ENCODE data around the gene FAM200C. TPM values are rescaled to one million over a fixed set of nuclear protein-coding genes. Genes with fewer than 3 reads are reported as not detected.

Gene FAM200C
- polyA plus RNA-seq, 1 experiment: 1.6 TPM

DNA sequence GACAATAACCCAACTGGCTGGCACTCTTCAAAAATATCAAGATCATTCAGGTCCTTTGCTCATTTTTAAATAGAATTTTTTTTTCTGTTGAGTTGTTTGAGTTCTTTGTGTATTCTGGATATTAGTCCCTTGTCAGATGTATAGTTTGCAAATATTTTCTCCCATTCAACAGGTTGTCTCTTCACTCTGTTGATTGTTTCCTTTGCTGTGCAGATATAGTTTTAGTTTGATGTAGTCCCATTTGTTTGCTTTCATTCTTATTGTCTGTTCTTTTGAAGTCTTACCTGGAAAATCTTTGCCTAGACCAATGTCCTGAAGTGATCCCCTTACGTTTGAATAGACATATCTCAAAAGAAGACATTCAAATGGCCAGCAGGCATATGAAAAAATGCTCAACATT, 44.6 kb upstream of the FAM200C start:
- Histone ChIP-seq H3K27me3 (ENCODE audit: control insufficient read depth, insufficient read depth, low read length) (peaks cover 3% of the 10 kb centered on the region; the same call in 1 of the 2 replicates), H3K36me3 (ENCODE audit: control insufficient read depth, insufficient read depth, low read length) (no peaks in the 10 kb centered on the region), H3K4me3 (ENCODE audit: low read depth, low read length) (no peak overlapping the region)
- no peak for DNase-seq (ENCODE audit: low read depth)
- POLR2A ChIA-PET: no interaction called here
- CTCF ChIA-PET: no interaction called here
- TF ChIP-seq, protein P1, sequence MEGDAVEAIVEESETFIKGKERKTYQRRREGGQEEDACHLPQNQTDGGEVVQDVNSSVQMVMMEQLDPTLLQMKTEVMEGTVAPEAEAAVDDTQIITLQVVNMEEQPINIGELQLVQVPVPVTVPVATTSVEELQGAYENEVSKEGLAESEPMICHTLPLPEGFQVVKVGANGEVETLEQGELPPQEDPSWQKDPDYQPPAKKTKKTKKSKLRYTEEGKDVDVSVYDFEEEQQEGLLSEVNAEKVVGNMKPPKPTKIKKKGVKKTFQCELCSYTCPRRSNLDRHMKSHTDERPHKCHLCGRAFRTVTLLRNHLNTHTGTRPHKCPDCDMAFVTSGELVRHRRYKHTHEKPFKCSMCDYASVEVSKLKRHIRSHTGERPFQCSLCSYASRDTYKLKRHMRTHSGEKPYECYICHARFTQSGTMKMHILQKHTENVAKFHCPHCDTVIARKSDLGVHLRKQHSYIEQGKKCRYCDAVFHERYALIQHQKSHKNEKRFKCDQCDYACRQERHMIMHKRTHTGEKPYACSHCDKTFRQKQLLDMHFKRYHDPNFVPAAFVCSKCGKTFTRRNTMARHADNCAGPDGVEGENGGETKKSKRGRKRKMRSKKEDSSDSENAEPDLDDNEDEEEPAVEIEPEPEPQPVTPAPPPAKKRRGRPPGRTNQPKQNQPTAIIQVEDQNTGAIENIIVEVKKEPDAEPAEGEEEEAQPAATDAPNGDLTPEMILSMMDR (IDR thresholded peaks at IDR 0.05; ENCODE audit: insufficient read depth, low read depth, low read length): no peak

DNA sequence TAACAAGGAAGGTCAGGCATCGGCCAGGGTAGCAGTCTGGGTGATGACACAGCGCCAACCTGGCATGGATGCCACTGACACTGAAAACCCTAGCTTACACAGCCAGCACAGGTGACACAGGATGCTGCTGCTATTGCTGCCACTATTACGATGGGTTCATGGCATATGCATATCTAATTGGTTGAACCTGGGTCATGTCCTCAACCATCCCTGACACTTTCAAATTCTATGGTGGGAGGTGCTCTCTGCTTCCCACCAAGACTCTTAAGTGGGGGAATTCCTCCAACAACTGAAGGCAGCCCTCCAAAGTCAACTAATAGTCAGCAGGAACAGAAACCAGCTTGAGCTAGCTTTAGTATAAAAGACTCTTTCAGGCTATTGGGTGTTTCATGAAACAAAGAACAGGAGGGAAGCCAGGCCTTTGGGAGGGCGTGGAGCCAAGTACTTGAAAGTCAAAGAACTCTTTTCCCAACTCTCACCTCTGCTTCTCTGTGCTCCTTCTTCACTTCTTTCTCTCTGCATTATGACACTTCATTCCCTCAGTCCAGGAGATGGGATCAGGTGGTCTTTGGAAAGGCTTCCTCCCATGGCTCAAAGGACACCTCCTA, 43.1 kb upstream of the FAM200C start:
- ChIA-PET POLR2A (no interaction called here), CTCF (interaction anchor here (5.9 kb wide), 1 partner anchor 17 kb away, joined by 108 read pairs; the partner anchor contains the start of gene PTTG1)
- no peak for DNase-seq (ENCODE audit: low read depth)
- Histone ChIP-seq H3K36me3 (ENCODE audit: control insufficient read depth, insufficient read depth, low read length) (no peaks in the 10 kb centered on the region), H3K4me3 (ENCODE audit: low read depth, low read length) (no peak overlapping the region), H3K27me3 (ENCODE audit: control insufficient read depth, insufficient read depth, low read length) (peaks cover 3% of the 10 kb centered on the region; the same call in 1 of the 2 replicates)
- TF ChIP-seq, protein P1 (IDR thresholded peaks at IDR 0.05; ENCODE audit: insufficient read depth, low read depth, low read length): no peak

DNA sequence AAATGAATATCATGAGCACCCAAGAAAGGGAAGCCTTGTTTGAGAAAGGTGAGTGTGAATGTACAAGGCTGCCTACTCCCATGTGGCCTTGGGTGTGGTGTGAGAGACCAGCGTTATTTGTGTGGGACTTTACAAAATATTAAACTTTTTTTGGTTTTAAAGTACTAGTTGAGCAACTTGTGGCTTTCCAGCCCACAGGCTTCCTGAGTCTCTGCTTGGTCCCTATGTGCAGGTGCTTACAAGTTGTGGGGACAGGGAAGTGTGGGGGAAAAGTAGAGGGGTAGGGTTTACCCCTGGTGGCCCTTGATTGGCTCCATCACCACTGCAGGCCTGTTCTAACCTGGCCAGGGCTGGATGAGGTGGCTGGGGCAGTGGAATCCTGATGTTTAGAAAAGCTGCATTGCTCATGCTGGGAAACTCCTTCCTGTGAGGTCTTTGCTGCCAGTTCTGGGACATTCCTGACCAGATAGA, 41.5 kb upstream of the FAM200C start:
- DNase-seq (ENCODE audit: low read depth): no peak
- Histone ChIP-seq H3K27me3 (ENCODE audit: control insufficient read depth, insufficient read depth, low read length) (peaks cover 3% of the 10 kb centered on the region; the same call in 1 of the 2 replicates), H3K4me3 (ENCODE audit: low read depth, low read length) (no peak overlapping the region), H3K36me3 (ENCODE audit: control insufficient read depth, insufficient read depth, low read length) (no peaks in the 10 kb centered on the region)
- POLR2A ChIA-PET: no interaction called here
- TF ChIP-seq, protein P1 (IDR thresholded peaks at IDR 0.05; ENCODE audit: insufficient read depth, low read depth, low read length): no peak
- CTCF ChIA-PET: interaction anchor here (0.9 to 5.9 kb wide), 5 partner anchors 12 to 67 kb away, joined by 3 to 108 read pairs (median 33); partner anchors contain the start of gene PTTG1

DNA sequence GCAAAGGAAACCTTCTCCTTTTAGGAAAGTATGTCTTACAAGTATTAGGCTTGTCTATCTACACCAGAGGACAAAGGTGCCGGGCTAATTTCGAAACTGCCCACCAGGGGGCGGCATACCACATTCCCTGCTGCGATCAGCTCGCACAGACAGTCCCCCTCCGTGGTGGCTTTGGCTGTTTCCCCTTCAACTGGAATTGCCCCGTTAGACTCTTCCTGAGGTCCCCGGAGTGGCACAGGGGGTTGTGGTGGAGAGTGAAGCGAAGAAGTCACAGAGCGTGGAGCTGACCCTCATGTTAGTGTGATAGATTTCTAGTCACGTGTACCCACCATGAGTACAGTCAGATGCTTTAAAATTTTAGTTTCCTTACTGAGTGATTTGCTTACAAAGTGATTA, 39.3 kb upstream of the FAM200C start:
- ChIA-PET CTCF (interaction anchor here (0.6 to 5.9 kb wide), 18 partner anchors 9 to 1087 kb away, joined by 3 to 108 read pairs (median 14); partner anchors contain the start of genes PTTG1 and SLU7), POLR2A (no interaction called here)
- TF ChIP-seq, protein P1 (IDR thresholded peaks at IDR 0.05; ENCODE audit: insufficient read depth, low read depth, low read length): peak; percentile 93

DNA sequence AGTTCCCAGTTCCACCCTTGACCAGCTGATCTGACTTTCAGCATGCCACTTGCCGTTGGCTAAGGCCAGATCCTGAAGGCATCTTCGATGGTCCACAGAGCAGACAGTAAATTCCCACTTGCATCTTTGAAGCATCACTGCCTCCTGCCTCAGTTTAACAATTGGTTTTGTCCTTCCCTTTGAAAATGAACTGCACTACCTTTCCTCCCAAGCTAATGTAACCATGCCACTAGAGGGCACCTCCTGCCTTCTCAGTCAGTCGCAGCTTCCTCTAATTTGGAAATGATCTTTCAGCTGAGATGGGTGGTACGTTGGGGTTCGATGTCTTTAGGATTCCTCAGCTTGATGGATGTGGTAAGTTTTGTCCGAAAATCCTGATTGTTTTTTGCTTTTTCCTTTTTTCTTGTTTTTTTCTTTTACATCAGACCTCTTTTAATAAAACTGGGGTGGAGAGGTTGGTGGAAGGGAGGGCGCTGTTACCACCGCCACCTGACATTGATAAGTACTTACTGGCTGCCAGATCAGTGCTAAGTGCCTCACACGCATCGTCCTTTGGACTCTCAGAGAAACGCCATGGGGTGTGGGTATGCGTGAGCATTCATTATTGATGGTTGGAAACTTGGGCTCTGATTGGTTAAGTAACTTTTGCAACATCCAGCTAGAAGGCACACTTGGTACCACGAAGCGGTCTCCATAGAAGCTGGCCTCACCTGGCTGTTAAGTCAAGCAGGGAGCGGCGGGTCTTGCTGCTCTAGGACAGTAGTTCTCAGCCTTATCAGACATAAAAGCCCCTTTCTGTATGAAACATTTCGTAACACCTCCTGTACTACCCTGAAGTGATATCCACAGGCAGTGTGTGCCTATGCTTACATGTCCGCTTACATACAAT, 38.7 kb upstream of the FAM200C start:
- H3K27me3 ChIP-seq (ENCODE audit: control insufficient read depth, insufficient read depth, low read length): peaks cover 3% of the 10 kb centered on the region; the same call in 1 of the 2 replicates
- CTCF ChIA-PET: interaction anchor here (0.6 to 5.9 kb wide), 22 partner anchors 10 to 1086 kb away, joined by 3 to 108 read pairs (median 10); partner anchors contain the start of genes PTTG1 and SLU7
- peak overlapping the region; percentile 47 for H3K4me3 ChIP-seq (ENCODE audit: low read depth, low read length)
- no peak for DNase-seq (ENCODE audit: low read depth)
- POLR2A ChIA-PET: no interaction called here
- TF ChIP-seq, protein P1 (IDR thresholded peaks at IDR 0.05; ENCODE audit: insufficient read depth, low read depth, low read length): peak; percentile 91
- no peaks in the 10 kb centered on the region for H3K36me3 ChIP-seq (ENCODE audit: control insufficient read depth, insufficient read depth, low read length)

More for the DNA sequence above, 39.3 kb upstream of the FAM200C start:
- DNase-seq (ENCODE audit: low read depth): no peak
- H3K4me3 ChIP-seq (ENCODE audit: low read depth, low read length): peak overlapping the region; percentile 47
- peaks cover 3% of the 10 kb centered on the region; the same call in 1 of the 2 replicates for H3K27me3 ChIP-seq (ENCODE audit: control insufficient read depth, insufficient read depth, low read length)
- no peaks in the 10 kb centered on the region for H3K36me3 ChIP-seq (ENCODE audit: control insufficient read depth, insufficient read depth, low read length)

Measured in BJ (cell line).